Measurements from ENCODE around the gene MSMP. TPM values are rescaled to one million over a fixed set of nuclear protein-coding genes. Genes with fewer than 3 reads are reported as not detected.

The MSMP gene
- polyA plus RNA-seq, 1 donor, result 0.61 TPM

- Histone ChIP-seq H3K27me3 (ENCODE audit: control insufficient read depth, insufficient read depth, low read length) (no peaks in the 10 kb centered on the region), H3K36me3 (ENCODE audit: control insufficient read depth, insufficient read depth, low read length) (no peaks in the 10 kb centered on the region), H3K4me3 (ENCODE audit: low read length) (no peak overlapping the region), H3K9me3 (ENCODE audit: control insufficient read depth, low read depth, low read length) (no peaks in the 10 kb centered on the region), H3K27ac (ENCODE audit: low read length) (peak overlapping the region; percentile 77), H3K4me1 (ENCODE audit: control insufficient read depth, insufficient read depth, low read length) (peaks cover 28% of the 10 kb centered on the region)
- DNase-seq, result peak; percentile 20 to 59
- 23% methylated on average over 1 of the region's 1 CpG for WGBS (ENCODE audit: insufficient coverage, low lambda C conversion rate)
Observed at GRCh38 chr9:35771534-35771933, 17.5 kb upstream of the MSMP start.

- 20% methylated on average over 1 of the region's 4 CpGs for WGBS (ENCODE audit: insufficient coverage, low lambda C conversion rate)
- Histone ChIP-seq H3K27me3 (ENCODE audit: control insufficient read depth, insufficient read depth, low read length) (no peaks in the 10 kb centered on the region), H3K4me1 (ENCODE audit: control insufficient read depth, insufficient read depth, low read length) (peaks cover 28% of the 10 kb centered on the region), H3K27ac (ENCODE audit: low read length) (peak overlapping the region; percentile 77), H3K36me3 (ENCODE audit: control insufficient read depth, insufficient read depth, low read length) (no peaks in the 10 kb centered on the region), H3K4me3 (ENCODE audit: low read length) (no peak overlapping the region), H3K9me3 (ENCODE audit: control insufficient read depth, low read depth, low read length) (no peaks in the 10 kb centered on the region)
- no peak for DNase-seq
Observed at GRCh38 chr9:35771075-35771433, 17.0 kb upstream of the MSMP start.

- DNase-seq, result no peak
- 100% methylated on average over 1 of the region's 1 CpG for WGBS (ENCODE audit: insufficient coverage, low lambda C conversion rate)
- Histone ChIP-seq H3K9me3 (ENCODE audit: control insufficient read depth, low read depth, low read length) (no peaks in the 10 kb centered on the region), H3K4me1 (ENCODE audit: control insufficient read depth, insufficient read depth, low read length) (peaks cover 23% of the 10 kb centered on the region), H3K27ac (ENCODE audit: low read length) (no peak overlapping the region), H3K4me3 (ENCODE audit: low read length) (no peak overlapping the region), H3K36me3 (ENCODE audit: control insufficient read depth, insufficient read depth, low read length) (no peaks in the 10 kb centered on the region), H3K27me3 (ENCODE audit: control insufficient read depth, insufficient read depth, low read length) (no peaks in the 10 kb centered on the region)
Observed at GRCh38 chr9:35769763-35770162, 15.7 kb upstream of the MSMP start.

- Histone ChIP-seq H3K9me3 (ENCODE audit: control insufficient read depth, low read depth, low read length) (no peaks in the 10 kb centered on the region), H3K36me3 (ENCODE audit: control insufficient read depth, insufficient read depth, low read length) (no peaks in the 10 kb centered on the region), H3K4me1 (ENCODE audit: control insufficient read depth, insufficient read depth, low read length) (peaks cover 21% of the 10 kb centered on the region), H3K27me3 (ENCODE audit: control insufficient read depth, insufficient read depth, low read length) (no peaks in the 10 kb centered on the region), H3K4me3 (ENCODE audit: low read length) (no peak overlapping the region), H3K27ac (ENCODE audit: low read length) (no peak overlapping the region)
- no CpG with 5 or more reads among the region's 1 CpG for WGBS (ENCODE audit: insufficient coverage, low lambda C conversion rate)
- no peak for DNase-seq
Observed at GRCh38 chr9:35767458-35767857, 13.4 kb upstream of the MSMP start.

GRCh38 chr9:35766997-35767396, 12.9 kb upstream of the MSMP start:
- no peak for DNase-seq
- H3K27ac ChIP-seq (ENCODE audit: low read length), result no peak overlapping the region
- H3K9me3 ChIP-seq (ENCODE audit: control insufficient read depth, low read depth, low read length), result no peaks in the 10 kb centered on the region
- no peak overlapping the region for H3K4me3 ChIP-seq (ENCODE audit: low read length)
- H3K4me1 ChIP-seq (ENCODE audit: control insufficient read depth, insufficient read depth, low read length), result peaks cover 16% of the 10 kb centered on the region
- no peaks in the 10 kb centered on the region for H3K36me3 ChIP-seq (ENCODE audit: control insufficient read depth, insufficient read depth, low read length)
- no CpG with 5 or more reads among the region's 2 CpGs for WGBS (ENCODE audit: insufficient coverage, low lambda C conversion rate)
- no peaks in the 10 kb centered on the region for H3K27me3 ChIP-seq (ENCODE audit: control insufficient read depth, insufficient read depth, low read length)

- Histone ChIP-seq H3K4me3 (ENCODE audit: low read length) (no peak overlapping the region), H3K4me1 (ENCODE audit: control insufficient read depth, insufficient read depth, low read length) (peaks cover 6% of the 10 kb centered on the region), H3K27me3 (ENCODE audit: control insufficient read depth, insufficient read depth, low read length) (no peaks in the 10 kb centered on the region), H3K27ac (ENCODE audit: low read length) (no peak overlapping the region), H3K36me3 (ENCODE audit: control insufficient read depth, insufficient read depth, low read length) (no peaks in the 10 kb centered on the region), H3K9me3 (ENCODE audit: control insufficient read depth, low read depth, low read length) (no peaks in the 10 kb centered on the region)
- DNase-seq, result no peak
- 100% methylated on average over 1 of the region's 1 CpG for WGBS (ENCODE audit: insufficient coverage, low lambda C conversion rate)
Observed at GRCh38 chr9:35763803-35764202, 9.7 kb upstream of the MSMP start.

- Histone ChIP-seq H3K9me3 (ENCODE audit: control insufficient read depth, low read depth, low read length) (no peaks in the 10 kb centered on the region), H3K27me3 (ENCODE audit: control insufficient read depth, insufficient read depth, low read length) (no peaks in the 10 kb centered on the region), H3K27ac (ENCODE audit: low read length) (no peak overlapping the region), H3K4me3 (ENCODE audit: low read length) (no peak overlapping the region), H3K4me1 (ENCODE audit: control insufficient read depth, insufficient read depth, low read length) (peaks cover 13% of the 10 kb centered on the region), H3K36me3 (ENCODE audit: control insufficient read depth, insufficient read depth, low read length) (no peaks in the 10 kb centered on the region)
- no peak for DNase-seq
- WGBS (ENCODE audit: insufficient coverage, low lambda C conversion rate), result 100% methylated on average over 1 of the region's 2 CpGs
Observed at GRCh38 chr9:35763181-35763580, 9.1 kb upstream of the MSMP start.

- peak; percentile 74 to 83 for DNase-seq
- Histone ChIP-seq H3K27ac (ENCODE audit: low read length) (peak overlapping the region; percentile 30), H3K4me3 (ENCODE audit: low read length) (no peak overlapping the region), H3K36me3 (ENCODE audit: control insufficient read depth, insufficient read depth, low read length) (no peaks in the 10 kb centered on the region), H3K4me1 (ENCODE audit: control insufficient read depth, insufficient read depth, low read length) (peaks cover 17% of the 10 kb centered on the region), H3K9me3 (ENCODE audit: control insufficient read depth, low read depth, low read length) (no peaks in the 10 kb centered on the region), H3K27me3 (ENCODE audit: control insufficient read depth, insufficient read depth, low read length) (no peaks in the 10 kb centered on the region)
- whole genome bisulfite sequencing (ENCODE audit: insufficient coverage, low lambda C conversion rate), result no CpG with 5 or more reads among the region's 2 CpGs
Observed at GRCh38 chr9:35760651-35761050, 6.6 kb upstream of the MSMP start.

GRCh38 chr9:35759795-35760194, 5.7 kb upstream of the MSMP start:
- no peak overlapping the region for H3K4me3 ChIP-seq (ENCODE audit: low read length)
- no peaks in the 10 kb centered on the region for H3K9me3 ChIP-seq (ENCODE audit: control insufficient read depth, low read depth, low read length)
- 80% methylated on average over 1 of the region's 4 CpGs for WGBS (ENCODE audit: insufficient coverage, low lambda C conversion rate)
- no peak overlapping the region for H3K27ac ChIP-seq (ENCODE audit: low read length)
- H3K4me1 ChIP-seq (ENCODE audit: control insufficient read depth, insufficient read depth, low read length), result peaks cover 17% of the 10 kb centered on the region
- no peak for DNase-seq
- no peaks in the 10 kb centered on the region for H3K27me3 ChIP-seq (ENCODE audit: control insufficient read depth, insufficient read depth, low read length)
- H3K36me3 ChIP-seq (ENCODE audit: control insufficient read depth, insufficient read depth, low read length), result peaks cover 3% of the 10 kb centered on the region

- Histone ChIP-seq H3K4me1 (ENCODE audit: control insufficient read depth, insufficient read depth, low read length) (peaks cover 17% of the 10 kb centered on the region), H3K36me3 (ENCODE audit: control insufficient read depth, insufficient read depth, low read length) (peaks cover 15% of the 10 kb centered on the region), H3K4me3 (ENCODE audit: low read length) (no peak overlapping the region), H3K27me3 (ENCODE audit: control insufficient read depth, insufficient read depth, low read length) (no peaks in the 10 kb centered on the region), H3K27ac (ENCODE audit: low read length) (peak overlapping the region; percentile 99), H3K9me3 (ENCODE audit: control insufficient read depth, low read depth, low read length) (no peaks in the 10 kb centered on the region)
- WGBS (ENCODE audit: insufficient coverage, low lambda C conversion rate), result 59% methylated on average over 2 of the region's 3 CpGs
- peak in 1 of 2 donors; percentile 24 for DNase-seq
Observed at GRCh38 chr9:35758475-35759050, 4.5 kb upstream of the MSMP start.

GRCh38 chr9:35757892-35758275, 3.8 kb upstream of the MSMP start:
- peak overlapping the region; percentile 99 for H3K27ac ChIP-seq (ENCODE audit: low read length)
- peaks cover 22% of the 10 kb centered on the region for H3K36me3 ChIP-seq (ENCODE audit: control insufficient read depth, insufficient read depth, low read length)
- H3K4me3 ChIP-seq (ENCODE audit: low read length), result peak overlapping the region; percentile 90

More at GRCh38 chr9:35757892-35758275, 3.8 kb upstream of the MSMP start:
- Histone ChIP-seq H3K4me1 (ENCODE audit: control insufficient read depth, insufficient read depth, low read length) (peaks cover 17% of the 10 kb centered on the region), H3K9me3 (ENCODE audit: control insufficient read depth, low read depth, low read length) (no peaks in the 10 kb centered on the region), H3K27me3 (ENCODE audit: control insufficient read depth, insufficient read depth, low read length) (no peaks in the 10 kb centered on the region)
- no peak for DNase-seq

Measured in large intestine (tissue), 3 donors.